ENCODE results near the gene CYBA. TPM values are rescaled to one million over a fixed set of nuclear protein-coding genes. Genes with fewer than 3 reads are reported as not detected.
A peak's percentile ranks its signal among the peaks of the same experiment; 100 is the strongest.

CYBA gene
- total and polyA plus RNA-seq, 9 of the 15 experiments (the other 6 are each of a cell fraction or from before 2014, with no cell fraction given): 0.34 to 683 (median 93.0) TPM

GRCh38 chr16:88662843-88663606, 12.2 kb upstream of the CYBA start, which contains the start of gene MVD (continued):
- TF ChIP-seq, protein P1, sequence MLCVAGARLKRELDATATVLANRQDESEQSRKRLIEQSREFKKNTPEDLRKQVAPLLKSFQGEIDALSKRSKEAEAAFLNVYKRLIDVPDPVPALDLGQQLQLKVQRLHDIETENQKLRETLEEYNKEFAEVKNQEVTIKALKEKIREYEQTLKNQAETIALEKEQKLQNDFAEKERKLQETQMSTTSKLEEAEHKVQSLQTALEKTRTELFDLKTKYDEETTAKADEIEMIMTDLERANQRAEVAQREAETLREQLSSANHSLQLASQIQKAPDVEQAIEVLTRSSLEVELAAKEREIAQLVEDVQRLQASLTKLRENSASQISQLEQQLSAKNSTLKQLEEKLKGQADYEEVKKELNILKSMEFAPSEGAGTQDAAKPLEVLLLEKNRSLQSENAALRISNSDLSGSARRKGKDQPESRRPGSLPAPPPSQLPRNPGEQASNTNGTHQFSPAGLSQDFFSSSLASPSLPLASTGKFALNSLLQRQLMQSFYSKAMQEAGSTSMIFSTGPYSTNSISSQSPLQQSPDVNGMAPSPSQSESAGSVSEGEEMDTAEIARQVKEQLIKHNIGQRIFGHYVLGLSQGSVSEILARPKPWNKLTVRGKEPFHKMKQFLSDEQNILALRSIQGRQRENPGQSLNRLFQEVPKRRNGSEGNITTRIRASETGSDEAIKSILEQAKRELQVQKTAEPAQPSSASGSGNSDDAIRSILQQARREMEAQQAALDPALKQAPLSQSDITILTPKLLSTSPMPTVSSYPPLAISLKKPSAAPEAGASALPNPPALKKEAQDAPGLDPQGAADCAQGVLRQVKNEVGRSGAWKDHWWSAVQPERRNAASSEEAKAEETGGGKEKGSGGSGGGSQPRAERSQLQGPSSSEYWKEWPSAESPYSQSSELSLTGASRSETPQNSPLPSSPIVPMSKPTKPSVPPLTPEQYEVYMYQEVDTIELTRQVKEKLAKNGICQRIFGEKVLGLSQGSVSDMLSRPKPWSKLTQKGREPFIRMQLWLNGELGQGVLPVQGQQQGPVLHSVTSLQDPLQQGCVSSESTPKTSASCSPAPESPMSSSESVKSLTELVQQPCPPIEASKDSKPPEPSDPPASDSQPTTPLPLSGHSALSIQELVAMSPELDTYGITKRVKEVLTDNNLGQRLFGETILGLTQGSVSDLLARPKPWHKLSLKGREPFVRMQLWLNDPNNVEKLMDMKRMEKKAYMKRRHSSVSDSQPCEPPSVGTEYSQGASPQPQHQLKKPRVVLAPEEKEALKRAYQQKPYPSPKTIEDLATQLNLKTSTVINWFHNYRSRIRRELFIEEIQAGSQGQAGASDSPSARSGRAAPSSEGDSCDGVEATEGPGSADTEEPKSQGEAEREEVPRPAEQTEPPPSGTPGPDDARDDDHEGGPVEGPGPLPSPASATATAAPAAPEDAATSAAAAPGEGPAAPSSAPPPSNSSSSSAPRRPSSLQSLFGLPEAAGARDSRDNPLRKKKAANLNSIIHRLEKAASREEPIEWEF (CRISPR knock-in tag; IDR thresholded peaks at IDR 0.05): no peak
- no peak for TF ChIP-seq STAT5A (IDR thresholded peaks at IDR 0.05; ENCODE audit: borderline replicate concordance, low read length)
- peak; percentile 96 for TF ChIP-seq SUPT5H (IDR thresholded peaks at IDR 0.05)
- no peak for TF ChIP-seq ZNF76 (CRISPR knock-in tag; IDR thresholded peaks at IDR 0.05; ENCODE audit: borderline replicate concordance)
- no peak for TF ChIP-seq MYBL2 (IDR thresholded peaks at IDR 0.05; ENCODE audit: low read depth)
- TF ChIP-seq MYBL2 (CRISPR knock-in tag; IDR thresholded peaks at IDR 0.05; ENCODE audit: borderline replicate concordance): no peak
- TF ChIP-seq HNRNPL (IDR thresholded peaks at IDR 0.05; ENCODE audit: low read depth, low read length): peak; percentile 68
- TF ChIP-seq ZNF124 (CRISPR knock-in tag; IDR thresholded peaks at IDR 0.05): no peak
- no peak for TF ChIP-seq ZEB2 (IDR thresholded peaks at IDR 0.05)
- no peak for TF ChIP-seq TGIF2 (CRISPR knock-in tag; IDR thresholded peaks at IDR 0.05)
- peak; percentile 92 for TF ChIP-seq GATAD2A (IDR thresholded peaks at IDR 0.05)
- TF ChIP-seq PHB2 (IDR thresholded peaks at IDR 0.05; ENCODE audit: low read depth): no peak
- TF ChIP-seq, protein P2, sequence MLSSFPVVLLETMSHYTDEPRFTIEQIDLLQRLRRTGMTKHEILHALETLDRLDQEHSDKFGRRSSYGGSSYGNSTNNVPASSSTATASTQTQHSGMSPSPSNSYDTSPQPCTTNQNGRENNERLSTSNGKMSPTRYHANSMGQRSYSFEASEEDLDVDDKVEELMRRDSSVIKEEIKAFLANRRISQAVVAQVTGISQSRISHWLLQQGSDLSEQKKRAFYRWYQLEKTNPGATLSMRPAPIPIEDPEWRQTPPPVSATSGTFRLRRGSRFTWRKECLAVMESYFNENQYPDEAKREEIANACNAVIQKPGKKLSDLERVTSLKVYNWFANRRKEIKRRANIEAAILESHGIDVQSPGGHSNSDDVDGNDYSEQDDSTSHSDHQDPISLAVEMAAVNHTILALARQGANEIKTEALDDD (IDR thresholded peaks at IDR 0.05): no peak
- TF ChIP-seq ZNF589 (CRISPR knock-in tag; IDR thresholded peaks at IDR 0.05; ENCODE audit: low read depth): no peak
- no peak for TF ChIP-seq ZNF280A (IDR thresholded peaks at IDR 0.05; ENCODE audit: low read depth, partially characterized antibody)
- no peak for TF ChIP-seq JUNB (CRISPR knock-in tag; conservative IDR thresholded peaks at IDR 0.05)
- TF ChIP-seq CHD1 (IDR thresholded peaks at IDR 0.05; ENCODE audit: low read length): peak; percentile 94
- TF ChIP-seq SETDB1 (IDR thresholded peaks at IDR 0.05; ENCODE audit: low read length): no peak
- no peak for TF ChIP-seq GTF2A2 (tag; IDR thresholded peaks at IDR 0.05)
- no peak for TF ChIP-seq SMARCA4 (IDR thresholded peaks at IDR 0.05)
- TF ChIP-seq TAF1 (IDR thresholded peaks at IDR 0.05; ENCODE audit: control insufficient read depth, extremely low read depth, insufficient read depth, low read length, severe bottlenecking): peak; percentile 81
- TF ChIP-seq ZNF699 (CRISPR knock-in tag; IDR thresholded peaks at IDR 0.05; ENCODE audit: insufficient replicate concordance): no peak
- peak; percentile 98 for TF ChIP-seq NFYB (IDR thresholded peaks at IDR 0.05; ENCODE audit: extremely low read depth, insufficient read length)
- TF ChIP-seq DNMT1 (IDR thresholded peaks at IDR 0.05): no peak
